Heart right ventricle (tissue), 16 donors: ENCODE results near the gene MCM3AP. TPM values are rescaled to one million over a fixed set of nuclear protein-coding genes. Genes with fewer than 3 reads are reported as not detected.

Source experiments
- ATAC-seq, 8 donors: fragments of 200-7000 bp; cut with Tn5 transposase; one replicate each; pipeline ENCODE4 v1.9.1; 2020; ENCODE audit warnings: mild to moderate bottlenecking in 8 of 8, moderate library complexity in 8 of 8, moderate number of reproducible peaks in 1 of 8
- DNase-seq, 2 donors: peaks; one replicate each; pipeline ENCODE4 v3.0.0-alpha.2; 2020
- H3K27ac ChIP-seq, 10 donors: fragments of 200-600 bp; sonication (generic) in 2 of 10; one replicate each; pipeline versions ENCODE4 v1.5.0 to v1.8.0; 2020 to 2022; ENCODE audit warnings: mild to moderate bottlenecking in 3 of 10
- H3K27me3 ChIP-seq, 7 donors: fragments of 200-600 bp; one replicate each; pipeline ENCODE4 v1.8.0; 2021 to 2022; ENCODE audit warnings: mild to moderate bottlenecking in 2 of 7
- H3K36me3 ChIP-seq, 9 donors: fragments of 200-600 bp; sonication (generic) in 1 of 9; one replicate each; pipeline versions ENCODE4 v1.5.0 to v1.8.0; 2020 to 2022; ENCODE audit warnings: mild to moderate bottlenecking in 2 of 9
- H3K4me1 ChIP-seq, 9 donors: fragments of 200-600 bp; sonication (generic) in 1 of 9; one replicate each; pipeline versions ENCODE4 v1.5.0 to v1.8.0; 2020 to 2022; ENCODE audit warnings: mild to moderate bottlenecking in 4 of 9
- H3K4me3 ChIP-seq, 10 donors: fragments of 200-600 bp; sonication (generic) in 2 of 10; one replicate each; pipeline versions ENCODE4 v1.5.0 to v1.8.0; 2020 to 2022; ENCODE audit warnings: mild to moderate bottlenecking in 7 of 10, moderate library complexity in 2 of 10
- H3K9me3 ChIP-seq, 11 donors: fragments of 200-600 bp in 10 of 11; sonication (generic) in 2 of 11; one replicate each; pipeline versions ENCODE4 v1.5.0 to v1.8.0; 2013 to 2022; ENCODE audit warnings: mild to moderate bottlenecking in 2 of 11, control low read depth in 1 of 11, moderate library complexity in 1 of 11
- CTCF ChIP-seq, 9 donors: fragments of 200-600 bp; sonication (generic) in 2 of 9; IDR thresholded peaks; one replicate each; pipeline versions ENCODE4 v1.5.0 to v1.8.0; 2021 to 2022; ENCODE audit warnings: antibody characterized with exemption in 9 of 9, mild to moderate bottlenecking in 5 of 9, moderate library complexity in 1 of 9
- WGBS, 2 donors: extraction: QIAGEN DNeasy Blood & Tissue Kit; methylation state at CpG; one replicate each; pipeline ENCODE4 v1.1.7; 2013; ENCODE audit warnings: inconsistent platforms in 1 of 2; 5-methylcytosine and 5-hydroxymethylcytosine counted together
- intact Hi-C, 10 donors: fragments of 100-400 bp; cut with DNase I; formaldehyde crosslinking; loops; one replicate each; pipeline versions ENCODE4 v1.11.1 to v1.14.2; 2022
- polyA plus RNA-seq, 2 donors: library from polyadenylated mRNA; stranded (reverse); fragments of 200-250 nt; gene quantifications; one replicate each; pipeline ENCODE4 v1.2.3, GENCODE V29; 2013
- total RNA-seq, 10 donors: library from RNA; stranded (reverse); fragmentation: NEBNext Ultra II Directional in 3 of 10; extraction: Animal tissue kit (Norgen Biotek cat#: 25700) in 3 of 10; gene quantifications; one replicate each; pipeline versions ENCODE4 v1.2.1 to v1.2.4, GENCODE V29; 2021 to 2023
- donor health status: Arrhythmogenic right ventricular cardiomyopathy.
- donor health status: ischemic (EF 13 %, LVEDD 7.1; RV severe dilation, severe dysfunction).
- donor health status: healthy with polysubstance abuse.
- donor health status: DM: no; HTN: yes; CAD: no.
- donor health status: DM: no; HTN: no; CAD: no.
- donor health status: ischemic (EF 25% LVEDD 6.9; RV normal size, moderate dysfunction).
- donor health status: ischemic (EF 25% LVEDD 5.7; RV mildly dilated, moderate dysfunction).
- donor health status: healthy.
- donor health status: DM: yes; HTN: yes; CAD: no.
- donor health status: Ischemic cardiomyopathy.
- donor health status: ischemic (EF 35%, LVEDD 5.7; RV mildly dilated, moderate dysfunction).
- donor health status: nonischemic (EF 11% LVEDD 7.7; RV severe dilation, severe dysfunction).
- donor health status: DM: yes; HTN: yes; CAD: no.
- donor health status: PGD.
- donor health status: ischemic (EF 29% LVEDD 5.4; RV normal size, mild dysfunction).
- donor health status: nonischemic (EF 23%, LVEDD 6.1; RV moderate dilation, normal function).

The MCM3AP gene
- total and polyA plus RNA-seq, 12 donors, result 31.0 to 68.4 (median 52.0) TPM

- no peak overlapping the region for H3K4me3 ChIP-seq
- TF ChIP-seq CTCF (IDR thresholded peaks at IDR 0.05), result no peak
- peaks cover 0 to 100% (median 79%) of the 10 kb centered on the region in 9 donors for H3K36me3 ChIP-seq
- H3K27me3 ChIP-seq, result no peaks in the 10 kb centered on the region
- 79 to 82% methylated on average over 12 of the region's 12 CpGs for WGBS, 2 donors
- ATAC-seq (no peak), DNase-seq (no peak)
- no peaks in the 10 kb centered on the region for H3K9me3 ChIP-seq
- H3K4me1 ChIP-seq, result peaks cover 0 to 26% (median 3%) of the 10 kb centered on the region in 9 donors
- H3K27ac ChIP-seq, result peak overlapping the region in 2 of 10 donors; percentile 9 to 20
- intact Hi-C loops, result loop anchor here in 2 of 10 donors (10.0 kb wide), 2 partner anchors 110 to 280 kb away; no protein-coding TSS in a partner anchor
Measured at GRCh38 chr21:46254208-46254975, 31.0 kb downstream of the MCM3AP start.

GRCh38 chr21:46253610-46254124, 31.7 kb downstream of the MCM3AP start:
- Histone ChIP-seq H3K27me3 (no peaks in the 10 kb centered on the region), H3K36me3 (peaks cover 0 to 100% (median 72%) of the 10 kb centered on the region in 9 donors), H3K4me3 (no peak overlapping the region), H3K27ac (peak overlapping the region in 1 of 10 donors; percentile 20), H3K4me1 (peaks cover 0 to 26% (median 3%) of the 10 kb centered on the region in 9 donors), H3K9me3 (no peaks in the 10 kb centered on the region)
- intact Hi-C loops, result loop anchor here in 2 of 10 donors (10.0 kb wide), 2 partner anchors 109 to 279 kb away; no protein-coding TSS in a partner anchor
- ATAC-seq (no peak), DNase-seq (no peak)
- TF ChIP-seq CTCF (IDR thresholded peaks at IDR 0.05), result no peak
- 57 to 69% methylated on average over 8 of the region's 8 CpGs for WGBS, 2 donors

- Histone ChIP-seq H3K27ac (no peak overlapping the region), H3K4me3 (no peak overlapping the region), H3K27me3 (no peaks in the 10 kb centered on the region), H3K4me1 (peaks cover 0 to 30% (median 3%) of the 10 kb centered on the region in 9 donors), H3K9me3 (no peaks in the 10 kb centered on the region), H3K36me3 (peaks cover 0 to 100% (median 64%) of the 10 kb centered on the region in 9 donors)
- DNase-seq (no peak), ATAC-seq (no peak)
- 92 to 95% methylated on average over 4 of the region's 4 CpGs for WGBS, 2 donors
- intact Hi-C loops, result loop anchor here in 2 of 10 donors (10.0 kb wide), 2 partner anchors 108 to 278 kb away; no protein-coding TSS in a partner anchor
- no peak for TF ChIP-seq CTCF (IDR thresholded peaks at IDR 0.05)
Measured at GRCh38 chr21:46252840-46253239, 32.6 kb downstream of the MCM3AP start.

GRCh38 chr21:46250146-46250725, 35.2 kb downstream of the MCM3AP start:
- DNase-seq (no peak), ATAC-seq (peak in 4 of 8 donors; percentile 19 to 54 (median 32))
- Histone ChIP-seq H3K4me3 (no peak overlapping the region), H3K36me3 (peaks cover 0 to 100% (median 61%) of the 10 kb centered on the region in 9 donors), H3K4me1 (peaks cover 0 to 19% (median 0%) of the 10 kb centered on the region in 9 donors), H3K9me3 (no peaks in the 10 kb centered on the region), H3K27ac (peak overlapping the region in 2 of 10 donors; percentile 4 to 27), H3K27me3 (no peaks in the 10 kb centered on the region)
- intact Hi-C loops, result loop anchor here in 2 of 10 donors (10.0 kb wide), 2 partner anchors 105 to 275 kb away; no protein-coding TSS in a partner anchor
- no peak for TF ChIP-seq CTCF (IDR thresholded peaks at IDR 0.05)
- 80 to 84% methylated on average over 6 of the region's 6 CpGs for WGBS, 2 donors
